GOT3 (cell line): ENCODE data around the gene NCDN.

Source experiments
- DNase-seq: peaks from one replicate; lab custom pipeline; 2025; ENCODE audit warnings: mixed read lengths; lab: John Stamatoyannopoulos, UW

The NCDN gene

GRCh38 chr1:35557611-35558373, at the start of gene NCDN:
Gene NCDN (plus strand): TSS chr1:35557799. CDS start chr1:35558191, 392 bp downstream.
- peak; percentile 93 for DNase-seq

- no peak for DNase-seq
These were observed 49.7 kb upstream of the NCDN start for GRCh38 chr1:35507947-35508346.

DNA sequence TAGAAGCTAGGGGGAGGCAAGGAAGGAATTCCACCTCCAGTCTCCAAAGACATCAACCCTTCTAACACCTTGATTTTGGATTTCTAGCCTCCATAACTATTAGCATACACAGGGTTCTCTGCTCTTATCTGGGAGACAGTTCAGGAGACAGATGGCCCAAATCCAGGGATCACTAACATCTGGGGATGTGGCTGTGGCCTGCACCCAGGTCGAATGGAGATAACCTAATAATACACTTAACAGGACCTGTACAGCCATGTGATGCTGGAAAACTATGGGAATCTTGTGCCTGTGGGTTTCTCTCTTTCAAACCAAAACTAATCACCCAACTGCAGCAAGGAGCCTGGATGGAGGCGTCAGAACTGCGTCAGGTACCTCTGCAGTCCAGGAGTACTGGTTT, 48.0 kb upstream of the NCDN start:
- DNase-seq: no peak

DNA sequence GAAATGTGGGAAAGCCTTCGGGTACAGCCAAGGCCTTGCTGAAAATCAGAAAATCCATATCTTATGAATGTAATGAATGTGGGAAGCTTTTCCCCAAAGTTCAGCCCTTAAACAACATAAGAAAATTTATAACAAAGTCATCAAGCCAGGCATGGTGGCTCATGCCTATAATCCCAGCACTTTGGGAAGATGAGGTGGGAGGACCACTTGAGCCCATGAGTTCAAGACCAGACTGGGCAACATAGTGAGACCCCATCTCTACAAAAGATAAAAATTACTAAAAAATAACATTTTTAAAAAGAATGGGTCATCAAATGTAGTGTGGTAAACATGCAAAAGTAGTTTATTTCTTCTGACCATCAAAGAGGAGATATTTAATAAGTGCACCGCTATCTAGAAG, 46.3 kb upstream of the NCDN start:
- DNase-seq: no peak

- DNase-seq: no peak
These were observed 39.4 kb upstream of the NCDN start for GRCh38 chr1:35518183-35518582.

DNA sequence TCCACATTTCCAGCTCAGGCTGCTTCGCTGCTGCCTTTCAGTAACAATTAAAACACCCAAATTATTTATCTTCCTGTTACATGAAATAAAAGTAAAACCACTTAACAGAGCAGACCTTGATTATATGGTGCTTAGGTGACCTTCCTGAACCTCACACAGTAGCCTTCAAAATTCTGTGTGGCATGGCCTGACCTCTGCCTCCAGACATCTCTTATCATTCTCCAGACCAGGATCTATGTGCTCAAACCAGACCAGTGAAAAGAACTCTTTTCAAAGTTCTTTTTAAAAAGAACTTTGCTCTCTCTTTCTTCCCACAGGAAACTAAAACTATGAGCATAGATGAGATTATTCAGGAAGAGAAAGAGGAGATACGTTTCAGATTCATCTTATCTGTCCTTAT, 38.2 kb upstream of the NCDN start:
- no peak for DNase-seq

DNA sequence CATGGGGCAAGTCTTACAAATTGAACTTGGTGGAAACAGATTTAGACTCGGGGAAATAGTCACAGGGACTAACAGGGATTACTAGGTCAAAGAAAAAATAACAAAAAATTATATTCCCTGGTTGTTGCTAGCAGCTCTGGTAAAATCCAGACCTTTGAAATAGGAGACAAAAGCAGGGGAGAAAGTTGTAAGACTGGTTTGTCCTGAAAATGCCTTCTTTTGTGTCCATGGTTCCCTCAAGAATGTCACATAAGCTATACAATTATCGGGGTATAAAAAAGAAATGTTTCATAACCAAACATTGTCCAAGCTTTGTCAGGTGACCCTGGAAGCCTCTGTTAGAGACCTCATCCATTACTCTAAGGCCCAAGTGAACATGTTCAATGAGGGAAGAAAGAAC, 33.5 kb upstream of the NCDN start:
- DNase-seq: no peak

DNA sequence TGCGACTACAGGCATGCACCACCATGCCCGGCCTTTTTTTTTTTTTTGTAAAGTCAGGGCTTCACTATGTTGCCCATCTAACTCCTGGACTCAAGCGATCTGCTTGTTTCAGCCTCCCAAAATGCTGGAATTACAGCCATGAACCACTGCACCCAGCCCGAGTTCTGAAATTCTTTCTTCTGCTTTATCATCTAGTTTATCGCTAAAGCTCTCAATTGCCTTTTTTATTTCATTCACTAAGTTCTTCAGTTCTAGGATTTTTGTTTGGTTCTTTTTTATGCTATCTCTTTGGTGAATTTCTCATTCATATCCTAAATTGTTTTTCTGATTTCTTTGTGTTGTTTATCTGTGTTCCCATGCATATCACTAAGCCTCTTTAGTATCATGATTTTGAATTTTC, 27.4 kb upstream of the NCDN start:
- no peak for DNase-seq

GRCh38 chr1:35530946-35531345, 26.7 kb upstream of the NCDN start:
- DNase-seq: no peak

- DNase-seq: no peak
These were observed 26.2 kb upstream of the NCDN start for GRCh38 chr1:35531368-35531767.

- DNase-seq: no peak
These were observed 24.9 kb upstream of the NCDN start for GRCh38 chr1:35532497-35533223.

- no peak for DNase-seq
These were observed 24.0 kb upstream of the NCDN start for GRCh38 chr1:35533586-35533985.

DNA sequence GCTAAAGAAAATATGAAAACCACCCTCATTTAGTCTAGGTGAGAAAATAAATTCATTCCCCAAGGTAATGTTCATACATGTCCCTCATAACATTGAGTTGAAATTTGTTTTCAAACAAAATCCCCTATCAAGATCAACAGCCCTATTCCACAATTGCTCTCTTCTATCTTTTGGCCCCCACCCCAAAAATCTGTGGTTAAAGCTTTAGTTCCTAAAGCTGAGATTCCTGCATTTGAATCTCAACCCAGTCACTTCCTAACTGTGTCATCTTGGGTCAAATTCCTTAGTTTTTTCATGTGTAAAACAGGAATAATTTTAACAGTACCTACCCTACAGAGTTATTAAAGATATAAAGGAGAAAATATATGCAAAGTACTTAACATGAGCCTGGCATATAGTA, 22.4 kb upstream of the NCDN start:
- no peak for DNase-seq

- DNase-seq: no peak
These were observed 20.9 kb upstream of the NCDN start for GRCh38 chr1:35536556-35537162.

DNA sequence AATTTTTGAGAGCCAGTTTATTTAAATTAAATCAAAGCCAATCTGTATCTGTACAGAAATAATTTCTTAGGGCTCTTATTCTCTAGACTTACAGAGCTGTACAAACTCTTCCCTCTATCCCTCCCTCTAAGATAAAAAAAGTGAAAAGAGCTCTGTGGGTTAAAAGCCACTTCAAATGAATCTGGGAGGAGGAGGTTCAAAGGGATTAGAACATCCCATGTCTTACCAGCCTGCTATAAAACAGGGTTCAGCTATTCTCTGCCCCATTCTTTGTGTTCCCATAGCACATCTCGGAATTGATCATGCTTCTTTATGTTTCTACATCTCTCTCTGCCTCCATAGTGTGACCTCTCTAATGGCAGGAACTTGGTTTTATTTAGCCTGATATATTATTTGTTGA, 19.8 kb upstream of the NCDN start:
- DNase-seq: no peak

GRCh38 chr1:35539073-35539823, 18.4 kb upstream of the NCDN start:
- DNase-seq: no peak

DNA sequence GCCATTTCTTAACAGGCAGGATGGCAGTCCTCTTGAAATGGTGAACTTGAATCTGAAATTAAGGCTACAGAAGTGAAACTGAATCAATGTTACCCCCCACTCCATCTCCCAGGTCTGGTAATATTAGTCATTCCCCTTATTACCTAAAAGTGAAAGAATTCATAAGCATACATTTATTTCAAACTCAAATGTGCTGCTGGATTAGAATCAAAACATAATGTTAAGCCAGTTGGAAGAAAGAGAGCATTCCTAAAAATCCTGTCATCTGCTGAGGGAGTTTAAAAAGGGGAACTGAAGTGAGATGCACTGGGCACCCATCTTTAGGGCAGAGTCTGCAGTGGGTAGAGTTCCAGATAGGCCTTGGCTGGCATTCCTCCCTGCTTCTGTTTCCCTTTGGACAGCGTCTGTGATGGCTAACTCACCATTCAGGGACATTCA, 17.8 kb upstream of the NCDN start:
- no peak for DNase-seq

- DNase-seq: no peak
These were observed 12.6 kb upstream of the NCDN start for GRCh38 chr1:35544976-35545375.

DNA sequence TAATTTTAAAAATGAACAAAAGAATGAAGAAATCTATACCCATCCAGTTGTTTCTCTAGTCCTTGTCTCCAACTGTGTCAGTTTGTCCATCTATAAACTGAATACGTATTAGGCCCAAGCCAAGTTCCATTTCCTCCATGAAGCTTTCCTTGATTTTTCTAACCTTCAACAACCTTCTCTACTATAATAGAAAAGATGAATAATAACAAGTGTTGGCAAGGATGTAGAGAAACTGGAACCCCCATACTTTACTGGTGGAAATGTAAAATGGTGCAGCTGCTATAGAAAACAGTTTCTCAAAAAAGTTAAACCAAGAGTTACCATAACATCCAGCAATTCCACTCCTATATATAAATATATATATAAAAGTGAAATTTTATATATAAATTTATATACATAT, 11.0 kb upstream of the NCDN start:
- DNase-seq: no peak

DNA sequence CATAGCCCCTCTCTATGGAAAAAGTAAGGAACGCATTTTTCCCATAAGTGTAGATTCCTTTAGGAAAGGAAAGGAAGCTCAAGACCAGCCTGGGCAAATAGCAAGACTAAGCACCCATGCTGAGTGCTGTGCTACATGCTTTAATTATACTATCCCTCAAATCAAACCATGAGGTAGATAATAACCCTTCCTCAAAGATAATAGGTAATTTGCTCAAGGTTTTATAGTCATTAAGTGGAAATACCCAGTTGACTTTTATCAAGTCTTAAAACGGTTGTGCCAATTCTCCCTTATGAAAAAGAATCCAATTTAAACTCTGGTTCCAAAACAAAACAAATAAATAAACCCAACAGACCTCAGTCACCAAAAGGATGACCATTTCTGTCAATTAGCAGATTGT, 3.7 kb upstream of the NCDN start:
- no peak for DNase-seq

- DNase-seq: no peak
These were observed 3.1 kb upstream of the NCDN start for GRCh38 chr1:35554266-35555211.
